HCT116 (cell line): ENCODE results near the gene KCNE1. TPM values are rescaled to one million over a fixed set of nuclear protein-coding genes. Genes with fewer than 3 reads are reported as not detected.

Experiments used
- ATAC-seq: fragments of 200-7000 bp; cut with Tn5 transposase; 2 replicates; pipeline ENCODE4 v1.9.1; 2020; ENCODE audit warnings: mild to moderate bottlenecking, moderate library complexity
- BruUV-seq: library from RNA; stranded (reverse); fragments of 400-500 nt; replicated peaks from 2 replicates; lab custom pipeline; 2021; lab: Mats Ljungman, UMichigan
- CTCF ChIA-PET: fragments of 300-600 bp; sonication (Branson Sonifier 250); formaldehyde crosslinking; loops from one replicate; lab custom pipeline; 2021; ENCODE audit warnings: antibody characterized with exemption; lab: Charles Lee
- POLR2A ChIA-PET: fragments of 300-600, 350-600 bp; sonication (Branson Sonifier 250); formaldehyde crosslinking; loops from one replicate; lab custom pipeline; 2021; ENCODE audit warnings: antibody characterized with exemption; lab: Charles Lee
- RAD21 ChIA-PET, 2 experiments: fragments of 300-600 bp; sonication (Branson Sonifier 250); formaldehyde crosslinking; loops; one replicate each; lab custom pipeline; 2023; ENCODE audit warnings: low total read pairs in 2 of 2; ENCODE audit not compliant: uncharacterized antibody in 2 of 2, unreplicated experiment in 2 of 2, low non-redundant PET in 1 of 2; lab: Charles Lee
- DNase-seq: peaks from one replicate; pipeline ENCODE4 v3.0.0-alpha.2; 2010; ENCODE audit warnings: low read depth, low spot score
- H2AFZ ChIP-seq: fragments of 200-600 bp; shearing (Covaris generic), sonication (generic); 2 replicates; pipeline ENCODE4 v1.6.1; 2017; ENCODE audit warnings: low read depth, mixed run types, mixed read lengths, antibody characterized with exemption, low read length; ENCODE audit not compliant: poor library complexity, severe bottlenecking
- H3K27ac ChIP-seq: 2 replicates; pipeline ENCODE4 v1.5.1; 2012; ENCODE audit warnings: low read depth, low read length
- H3K27me3 ChIP-seq: fragments of 200-600 bp; sonication (generic); 2 replicates; pipeline ENCODE4 v1.6.1; 2016; ENCODE audit warnings: mixed run types, low read length, mixed read lengths; ENCODE audit not compliant: insufficient read depth
- H3K36me3 ChIP-seq, 2 experiments: fragments of 200-500 bp in 1 of 2; fragments of 200-600 bp in 1 of 2; sonication (Bioruptor generic) in 1 of 2; sonication (generic) in 1 of 2; 2 replicates each; pipeline versions ENCODE4 v1.5.1 to v1.6.1; 2014 to 2016; ENCODE audit warnings: low read length in 2 of 2, inconsistent platforms in 1 of 2, mixed read lengths in 1 of 2, mixed run types in 1 of 2; ENCODE audit not compliant: insufficient read depth in 2 of 2, control insufficient read depth in 1 of 2
- H3K4me1 ChIP-seq, 2 experiments: fragments of 200-600 bp in 1 of 2; sonication (generic) in 1 of 2; 2 replicates each; pipeline versions ENCODE4 v1.5.1 to v1.6.1; 2012 to 2017; ENCODE audit warnings: low read length in 2 of 2, inconsistent platforms in 1 of 2, mild to moderate bottlenecking in 1 of 2, mixed read lengths in 1 of 2, mixed run types in 1 of 2, moderate library complexity in 1 of 2; ENCODE audit not compliant: insufficient read depth in 2 of 2, control insufficient read depth in 1 of 2
- H3K4me2 ChIP-seq: fragments of 200-600 bp; sonication (generic); 2 replicates; pipeline ENCODE4 v1.6.1; 2017; ENCODE audit warnings: mixed run types, low read length, mixed read lengths
- H3K4me3 ChIP-seq, 2 experiments: fragments of 200-600 bp in 1 of 2; sonication (generic) in 1 of 2; replicated peaks in 1 of 2; 2 replicates each; pipeline ENCODE4 v1.5.1; 2011 to 2016; ENCODE audit warnings: low read length in 2 of 2, control low read depth in 1 of 2, low read depth in 1 of 2, mild to moderate bottlenecking in 1 of 2, mixed read lengths in 1 of 2, mixed run types in 1 of 2
- H3K79me2 ChIP-seq: fragments of 200-600 bp; sonication (generic); 2 replicates; pipeline ENCODE4 v1.6.1; 2017; ENCODE audit warnings: mild to moderate bottlenecking, mixed run types, low read length, moderate library complexity, mixed read lengths; ENCODE audit not compliant: insufficient read depth
- H3K9ac ChIP-seq: fragments of 200-600 bp; sonication (generic); 2 replicates; pipeline ENCODE4 v1.6.1; 2016; ENCODE audit warnings: low read length, mixed read lengths
- H3K9me2 ChIP-seq: fragments of 200-600 bp; sonication (generic), shearing (Covaris generic); 2 replicates; pipeline ENCODE4 v1.6.1; 2017; ENCODE audit warnings: mixed run types, mild to moderate bottlenecking, moderate library complexity; ENCODE audit not compliant: insufficient read depth
- H3K9me3 ChIP-seq, 2 experiments: fragments of 200-500 bp in 1 of 2; fragments of 200-600 bp in 1 of 2; sonication (Bioruptor generic) in 1 of 2; sonication (generic) in 1 of 2; 2 replicates each; pipeline ENCODE4 v1.6.1; 2014 to 2017; ENCODE audit warnings: low read length in 2 of 2, mixed read lengths in 2 of 2, inconsistent platforms in 1 of 2, low read depth in 1 of 2, mild to moderate bottlenecking in 1 of 2, mixed run types in 1 of 2, moderate library complexity in 1 of 2; ENCODE audit not compliant: control insufficient read depth in 1 of 2, insufficient read depth in 1 of 2
- H4K20me1 ChIP-seq: fragments of 200-600 bp; sonication (generic), shearing (Covaris generic); 2 replicates; pipeline ENCODE4 v1.6.1; 2017; ENCODE audit warnings: mixed run types, mild to moderate bottlenecking, moderate library complexity; ENCODE audit not compliant: insufficient read depth
- CBX3 ChIP-seq: IDR thresholded peaks from 2 replicates; pipeline ENCODE4 v1.6.1; 2012; ENCODE audit warnings: low read depth
- CEBPB ChIP-seq: IDR thresholded peaks from 2 replicates; pipeline ENCODE4 v1.6.1; 2012; ENCODE audit warnings: low read depth
- EGR1 ChIP-seq: IDR thresholded peaks from 2 replicates; pipeline ENCODE4 v1.6.1; 2012; ENCODE audit warnings: low read depth
- EZH2 ChIP-seq: fragments of 200-600 bp; sonication (generic); IDR thresholded peaks from 2 replicates; pipeline ENCODE4 v1.6.1; 2017; ENCODE audit warnings: antibody characterized with exemption, mixed run types
- EZH2phosphoT487 ChIP-seq: fragments of 200-600 bp; IDR thresholded peaks from 2 replicates; pipeline ENCODE4 v1.6.1; 2018; ENCODE audit warnings: antibody characterized with exemption, borderline replicate concordance
- FOSL1 ChIP-seq: IDR thresholded peaks from 2 replicates; pipeline ENCODE4 v1.6.1; 2012; ENCODE audit warnings: low read depth
- JUND ChIP-seq: IDR thresholded peaks from 2 replicates; pipeline ENCODE4 v1.6.1; 2012
- MAX ChIP-seq: IDR thresholded peaks from 2 replicates; pipeline ENCODE4 v1.6.1; 2012
- POLR2A ChIP-seq: IDR thresholded peaks from 2 replicates; pipeline ENCODE4 v1.7.0; 2011; ENCODE audit warnings: borderline replicate concordance; ENCODE audit not compliant: insufficient read depth, insufficient read length; ENCODE audit errors: extremely low read depth
- POLR2AphosphoS5 ChIP-seq: IDR thresholded peaks from 2 replicates; pipeline ENCODE4 v1.6.1; 2011; ENCODE audit warnings: mild to moderate bottlenecking, low read depth, low read length, moderate library complexity
- RAD21 ChIP-seq: IDR thresholded peaks from 2 replicates; pipeline ENCODE4 v1.6.1; 2012; ENCODE audit warnings: low read depth, mild to moderate bottlenecking
- SIN3A ChIP-seq: IDR thresholded peaks from 2 replicates; pipeline ENCODE4 v1.6.1; 2012; ENCODE audit warnings: low read depth
- SP1 ChIP-seq: IDR thresholded peaks from 2 replicates; pipeline ENCODE4 v1.6.1; 2012; ENCODE audit warnings: low read depth
- SRF ChIP-seq: IDR thresholded peaks from 2 replicates; pipeline ENCODE4 v1.6.1; 2012; ENCODE audit warnings: low read depth
- YY1 ChIP-seq: IDR thresholded peaks from 2 replicates; pipeline ENCODE4 v1.6.1; 2011; ENCODE audit warnings: low read length, low read depth, moderate library complexity, mild to moderate bottlenecking; ENCODE audit not compliant: insufficient replicate concordance; ENCODE audit errors: extremely low read depth
- ZBTB33 ChIP-seq: IDR thresholded peaks from 2 replicates; pipeline ENCODE4 v1.6.1; 2011; ENCODE audit warnings: mild to moderate bottlenecking, low read length, moderate library complexity; ENCODE audit not compliant: insufficient replicate concordance; ENCODE audit errors: extremely low read depth
- ZFX ChIP-seq: fragments of 450-650 bp; IDR thresholded peaks from 2 replicates; pipeline ENCODE4 v1.6.1; 2017
- ZNF274 ChIP-seq: fragments of 200-500 bp; sonication (Bioruptor generic); IDR thresholded peaks from 2 replicates; pipeline ENCODE4 v1.6.1; 2014; ENCODE audit warnings: mild to moderate bottlenecking, low read depth, low read length, inconsistent platforms
- intact Hi-C: fragments of 100-400 bp; cut with micrococcal nuclease; formaldehyde crosslinking; loops from 2 replicates; pipeline ENCODE4 v1.10.0; 2022
- total RNA-seq: library from RNA; stranded (reverse); gene quantifications from one replicate; pipeline ENCODE4 v1.2.1, GENCODE V29; 2021; ENCODE audit not compliant: unreplicated experiment
- TF ChIP-seq, protein P1 (sequence below): IDR thresholded peaks from 2 replicates; pipeline ENCODE4 v1.6.1; 2012; ENCODE audit warnings: low read depth
- TF ChIP-seq, protein P2 (sequence below): IDR thresholded peaks from 2 replicates; pipeline ENCODE4 v1.6.1; 2012

Gene KCNE1
- total RNA-seq, 1 experiment from 2014 or later, result not detected

- BruUV-seq, result no TSS peak
- CTCF ChIA-PET, result no interaction called here
- TF ChIP-seq SIN3A (no peak), EZH2phosphoT487 (no peak), ZNF274 (no peak), ZFX (no peak), SP1 (no peak), FOSL1 (no peak), EGR1 (no peak), CBX3 (no peak), ZBTB33 (no peak), POLR2A (no peak), RAD21 (no peak), CEBPB (no peak), SRF (no peak), MAX (no peak), EZH2 (no peak), YY1 (no peak), JUND (no peak), POLR2AphosphoS5 (no peak)
- TF ChIP-seq, protein P1, sequence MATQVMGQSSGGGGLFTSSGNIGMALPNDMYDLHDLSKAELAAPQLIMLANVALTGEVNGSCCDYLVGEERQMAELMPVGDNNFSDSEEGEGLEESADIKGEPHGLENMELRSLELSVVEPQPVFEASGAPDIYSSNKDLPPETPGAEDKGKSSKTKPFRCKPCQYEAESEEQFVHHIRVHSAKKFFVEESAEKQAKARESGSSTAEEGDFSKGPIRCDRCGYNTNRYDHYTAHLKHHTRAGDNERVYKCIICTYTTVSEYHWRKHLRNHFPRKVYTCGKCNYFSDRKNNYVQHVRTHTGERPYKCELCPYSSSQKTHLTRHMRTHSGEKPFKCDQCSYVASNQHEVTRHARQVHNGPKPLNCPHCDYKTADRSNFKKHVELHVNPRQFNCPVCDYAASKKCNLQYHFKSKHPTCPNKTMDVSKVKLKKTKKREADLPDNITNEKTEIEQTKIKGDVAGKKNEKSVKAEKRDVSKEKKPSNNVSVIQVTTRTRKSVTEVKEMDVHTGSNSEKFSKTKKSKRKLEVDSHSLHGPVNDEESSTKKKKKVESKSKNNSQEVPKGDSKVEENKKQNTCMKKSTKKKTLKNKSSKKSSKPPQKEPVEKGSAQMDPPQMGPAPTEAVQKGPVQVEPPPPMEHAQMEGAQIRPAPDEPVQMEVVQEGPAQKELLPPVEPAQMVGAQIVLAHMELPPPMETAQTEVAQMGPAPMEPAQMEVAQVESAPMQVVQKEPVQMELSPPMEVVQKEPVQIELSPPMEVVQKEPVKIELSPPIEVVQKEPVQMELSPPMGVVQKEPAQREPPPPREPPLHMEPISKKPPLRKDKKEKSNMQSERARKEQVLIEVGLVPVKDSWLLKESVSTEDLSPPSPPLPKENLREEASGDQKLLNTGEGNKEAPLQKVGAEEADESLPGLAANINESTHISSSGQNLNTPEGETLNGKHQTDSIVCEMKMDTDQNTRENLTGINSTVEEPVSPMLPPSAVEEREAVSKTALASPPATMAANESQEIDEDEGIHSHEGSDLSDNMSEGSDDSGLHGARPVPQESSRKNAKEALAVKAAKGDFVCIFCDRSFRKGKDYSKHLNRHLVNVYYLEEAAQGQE, result no peak
- TF ChIP-seq, protein P2, sequence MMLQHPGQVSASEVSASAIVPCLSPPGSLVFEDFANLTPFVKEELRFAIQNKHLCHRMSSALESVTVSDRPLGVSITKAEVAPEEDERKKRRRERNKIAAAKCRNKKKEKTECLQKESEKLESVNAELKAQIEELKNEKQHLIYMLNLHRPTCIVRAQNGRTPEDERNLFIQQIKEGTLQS, result no peak
- ATAC-seq (no peak), DNase-seq (no peak)
- Histone ChIP-seq H3K4me1 (peaks cover 10 to 26% of the 10 kb centered on the region in 2 experiments), H3K79me2 (no peaks in the 10 kb centered on the region), H3K27ac (no peak overlapping the region), H2AFZ (no peak overlapping the region), H3K27me3 (no peaks in the 10 kb centered on the region), H3K9me2 (no peaks in the 10 kb centered on the region), H3K9me3 (no peaks in the 10 kb centered on the region), H3K36me3 (no peaks in the 10 kb centered on the region), H3K4me2 (no peak overlapping the region; the same call in 1 of the 2 replicates), H3K4me3 (no peak overlapping the region), H3K9ac (no peak overlapping the region), H4K20me1 (no peaks in the 10 kb centered on the region)
- RAD21 ChIA-PET, result no interaction called here
- POLR2A ChIA-PET, result no interaction called here
- intact Hi-C loops, result no loop called here
Measured at GRCh38 chr21:34524646-34525601, 12.9 kb upstream of the KCNE1 start.
